HG03159 (cell line): ENCODE data around the gene OXT.
"Not testable (repeated sequence)": the region's sequence is repeated elsewhere in the genome, so short reads cannot be mapped to it uniquely, and the experiment has no call there.

Experiments
- ATAC-seq: cut with Tn5 transposase; IDR thresholded peaks from one replicate; pipeline ENCODE4 v1.9.1; 2021; ENCODE audit warnings: mild to moderate bottlenecking, moderate library complexity; ENCODE audit not compliant: unreplicated experiment

OXT gene

DNA sequence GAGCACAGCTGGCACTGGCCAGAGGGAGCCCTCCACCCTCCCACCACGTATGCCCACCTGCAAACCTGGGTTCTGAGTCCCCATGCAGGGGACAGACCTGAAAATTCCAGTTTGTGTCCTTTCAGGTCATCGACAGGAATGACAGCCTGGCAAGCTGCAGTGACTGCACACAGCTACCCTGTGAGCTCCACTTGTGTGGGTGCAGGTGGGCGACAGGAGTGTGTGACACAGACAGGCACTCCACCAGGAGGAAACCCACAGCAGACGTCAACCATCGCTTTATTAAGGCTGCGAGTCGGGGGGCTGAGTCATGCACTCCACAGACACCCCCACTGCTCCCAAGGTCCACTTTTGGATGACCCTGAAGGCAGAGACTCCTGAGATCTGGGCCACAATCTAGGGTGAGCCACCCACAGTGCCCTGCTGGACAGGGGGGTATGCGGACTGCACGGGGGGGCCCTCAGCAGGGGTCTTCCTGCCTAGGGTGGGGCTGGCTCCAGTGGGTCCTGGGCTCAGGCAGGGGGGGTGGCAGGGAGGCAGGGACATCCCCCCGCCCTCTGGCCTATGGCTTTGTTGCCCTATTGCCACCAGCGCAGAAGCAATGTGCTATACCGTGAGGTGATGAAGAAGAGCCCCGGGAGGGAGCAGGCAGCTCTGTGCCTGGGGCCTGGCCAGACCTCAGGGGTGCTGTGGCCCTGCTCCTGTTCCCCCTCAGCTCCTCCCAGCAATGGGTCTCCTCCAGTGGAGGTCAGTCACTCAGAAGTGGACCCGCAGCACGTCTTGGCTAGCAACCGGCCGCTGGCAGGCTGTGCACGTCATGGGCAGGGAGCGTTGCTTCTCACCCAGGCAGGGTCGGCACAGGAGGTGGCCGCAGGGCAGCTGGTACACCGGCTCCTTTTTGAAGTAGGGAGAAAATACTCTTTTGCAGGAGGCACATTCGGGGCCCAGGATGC is 38.2 kb downstream of the OXT start:
- no peak for ATAC-seq

DNA sequence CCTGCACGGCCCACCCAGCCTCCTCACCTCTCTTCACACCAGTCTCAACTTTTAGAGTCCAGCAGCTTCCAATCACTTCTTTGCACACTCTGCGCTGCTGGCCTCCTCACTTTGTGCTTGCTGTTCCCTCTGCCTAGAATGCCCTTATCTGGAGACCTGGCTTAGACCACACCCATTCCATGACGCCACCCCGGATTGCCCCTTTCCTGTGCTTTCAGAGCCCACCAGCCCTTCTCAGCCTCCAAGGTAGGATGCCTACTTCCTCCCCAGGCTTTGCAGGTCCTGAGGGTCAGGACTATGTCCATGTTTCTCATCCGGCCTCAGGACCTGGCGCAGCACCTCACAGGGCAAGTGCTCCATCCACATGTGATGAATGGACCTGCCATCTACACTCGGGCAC is 40.1 kb downstream of the OXT start:
- no peak for ATAC-seq

DNA sequence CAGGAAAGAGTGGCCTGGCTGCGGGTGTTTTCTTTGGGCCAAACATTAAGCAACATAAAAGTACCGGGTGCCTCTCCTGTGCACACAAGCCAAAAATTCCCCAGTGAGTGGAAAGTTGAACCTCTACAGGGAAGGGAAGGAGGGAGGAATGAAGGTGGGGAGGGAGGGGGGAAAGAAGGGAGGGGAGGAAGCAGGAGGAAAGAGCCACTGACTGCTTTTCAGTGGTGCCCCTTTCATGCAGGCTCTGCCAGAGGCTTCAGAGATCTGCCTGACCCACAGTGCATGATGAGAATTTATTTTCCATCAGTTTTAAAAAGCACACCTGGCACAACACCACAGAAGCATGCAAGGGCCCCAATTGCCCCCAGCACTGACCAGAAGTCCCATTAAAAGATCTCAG is 40.6 kb downstream of the OXT start:
- no peak for ATAC-seq

DNA sequence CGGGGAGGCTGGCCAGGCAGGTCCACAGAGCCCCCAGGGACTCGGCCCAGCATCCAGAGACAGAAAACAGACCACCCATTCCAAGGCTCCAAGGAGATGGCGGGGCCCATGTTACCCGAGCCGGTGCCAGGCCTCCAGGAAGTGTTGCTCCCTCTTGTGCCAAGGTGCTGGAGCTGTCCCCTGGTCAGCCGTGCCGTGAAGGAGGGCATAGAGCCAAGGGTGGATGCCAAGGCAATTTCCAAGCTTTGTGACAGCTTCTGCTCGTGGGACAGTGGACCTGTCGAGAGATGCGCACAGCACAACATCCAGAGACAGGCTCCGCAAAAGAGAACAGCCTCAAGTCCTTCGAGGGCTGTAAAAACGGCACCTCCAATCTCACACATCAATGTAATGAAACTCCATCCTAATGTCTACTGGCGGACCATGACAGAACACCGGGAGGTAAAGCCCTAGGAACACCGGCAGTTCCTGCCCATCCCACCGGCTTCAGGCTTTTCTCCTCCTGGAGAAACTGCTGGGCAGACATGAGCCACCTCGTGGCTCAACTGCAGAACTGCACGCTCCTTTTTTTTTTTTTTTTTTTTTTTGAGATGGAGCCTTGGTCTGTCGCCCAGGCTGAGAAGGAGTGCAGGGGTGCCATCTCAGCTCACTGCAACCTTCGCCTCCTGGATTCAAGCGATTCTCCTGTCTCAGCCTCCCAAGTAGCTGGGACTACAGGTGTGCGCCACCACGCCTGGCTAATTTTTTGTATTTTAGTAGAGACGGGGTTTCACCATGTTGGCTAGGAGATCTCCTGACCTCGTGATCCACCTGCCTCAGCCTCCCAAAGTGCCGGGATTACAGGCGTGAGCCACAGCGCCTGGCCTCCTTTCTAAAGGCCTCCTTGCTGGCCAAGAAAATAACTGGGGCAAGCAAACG is 44.0 kb downstream of the OXT start:
- ATAC-seq = no peak

DNA sequence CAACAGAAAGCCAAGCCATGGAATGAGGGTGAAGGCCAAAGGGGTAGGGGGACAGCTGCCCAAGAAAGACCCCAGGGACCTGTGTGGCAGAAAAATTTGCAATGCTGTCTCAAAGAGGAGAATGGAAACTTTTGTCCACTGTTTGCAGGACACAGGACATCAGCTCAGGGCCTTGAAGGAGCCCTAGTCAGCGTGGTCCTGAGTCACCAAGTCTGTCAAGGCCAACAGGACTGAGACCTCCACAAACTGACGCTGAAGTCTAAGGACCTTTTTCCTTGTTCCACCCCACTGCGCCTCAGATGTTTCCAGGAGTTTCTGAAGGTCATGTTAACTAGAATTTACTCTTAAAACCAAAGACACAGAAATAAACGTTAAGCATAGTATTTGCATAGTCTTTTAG is 44.9 kb downstream of the OXT start:
- ATAC-seq = no peak

DNA sequence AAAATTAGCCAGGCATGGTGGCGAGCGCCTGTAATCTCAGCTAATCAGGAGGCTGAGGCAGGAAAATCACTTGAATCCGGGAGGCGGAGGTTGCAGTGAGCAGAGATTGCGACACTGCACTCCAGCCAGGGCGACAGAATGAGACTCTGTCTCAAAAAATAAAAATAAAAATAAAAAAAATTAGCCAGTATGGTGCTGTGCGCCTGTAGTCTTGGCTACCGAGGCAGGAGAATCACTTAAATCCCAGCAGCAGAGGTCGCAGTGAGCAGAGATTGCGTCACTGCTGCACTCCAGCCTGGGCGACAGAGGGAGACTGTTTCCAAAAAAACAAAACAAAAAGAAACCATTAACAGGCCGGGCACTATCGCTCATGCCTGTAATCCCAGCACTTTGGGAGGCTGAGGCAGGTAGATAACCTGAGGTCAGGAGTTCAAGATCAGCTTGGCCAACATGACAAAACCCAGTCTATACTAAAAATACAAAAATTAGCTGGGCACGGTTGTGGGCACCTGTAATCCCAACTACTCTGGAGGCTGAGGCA is 46.5 kb downstream of the OXT start:
- ATAC-seq = not testable (repeated sequence)

DNA sequence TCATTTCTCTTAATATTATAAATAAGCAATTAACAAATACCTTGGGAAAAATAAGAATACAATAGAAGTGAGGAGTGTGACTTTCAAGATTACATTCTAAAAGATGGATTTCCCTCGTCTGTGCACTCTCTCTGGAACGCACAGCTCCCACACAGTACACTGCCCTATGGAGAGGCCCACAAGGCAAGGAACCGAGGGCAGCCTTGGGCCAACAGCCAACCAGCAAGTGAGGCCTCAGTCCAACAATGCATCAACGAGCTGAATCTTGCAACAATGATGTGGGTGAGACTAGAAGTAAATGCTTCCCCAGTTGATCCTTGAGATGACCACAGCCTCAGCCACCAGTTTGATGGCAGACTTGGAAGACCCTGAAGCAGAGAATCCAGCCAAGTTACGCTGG is 47.6 kb downstream of the OXT start:
- no peak for ATAC-seq

DNA sequence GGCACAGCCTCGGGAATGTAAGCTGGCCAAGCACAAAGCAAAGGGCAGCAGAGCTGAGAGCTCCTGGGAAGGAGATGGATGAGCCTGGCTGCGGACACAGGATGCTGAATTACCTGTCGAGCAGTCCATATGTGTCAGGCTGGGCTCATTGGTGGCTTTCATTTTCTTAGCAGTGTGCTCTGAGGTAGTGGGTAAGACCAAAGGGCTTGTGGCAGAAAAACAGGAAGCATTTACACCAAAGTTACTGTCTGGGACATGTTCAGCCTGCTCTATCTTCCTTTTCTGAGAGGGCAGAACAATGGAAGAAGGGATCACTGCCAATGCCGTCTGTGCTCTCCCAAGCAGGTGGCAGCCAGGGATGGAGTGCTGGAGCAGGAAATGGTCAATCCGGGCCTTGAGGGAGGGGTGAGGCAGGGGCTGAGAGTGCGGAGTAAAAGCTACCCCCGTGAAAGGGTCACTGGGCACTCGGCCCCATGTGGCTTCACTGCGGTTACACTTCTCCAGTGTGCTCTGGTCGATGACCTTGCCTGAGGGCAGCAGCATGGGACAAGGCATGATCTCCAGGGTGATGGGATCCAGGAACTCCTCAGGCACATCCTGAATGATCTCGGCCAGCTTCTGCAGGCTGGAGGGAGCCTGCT is 50.0 kb downstream of the OXT start:
- ATAC-seq = no peak
